ENCODE measurements around the gene TYMS. TPM values are rescaled to one million over a fixed set of nuclear protein-coding genes. Genes with fewer than 3 reads are reported as not detected.

Gene TYMS
- total RNA-seq, 3 donors from 2014 or later: 54.5 to 64.4 (median 58.2) TPM

GRCh38 chr18:658001-658946 lies 821 bp downstream of the TYMS start:
- Mint-ChIP-seq H3K9me3 (peaks cover 3% of the 10 kb centered on the region), H3K36me3 (ENCODE audit: insufficient read depth) (peaks cover 4% of the 10 kb centered on the region), H3K4me3 (peak overlapping the region; percentile 89), H3K27me3 (ENCODE audit: low read depth) (peaks cover 49% of the 10 kb centered on the region), H3K4me1 (ENCODE audit: low read depth) (peaks cover 14% of the 10 kb centered on the region)
- ATAC-seq (peak; percentile 64 to 74), DNase-seq (peak; percentile 16)

- Mint-ChIP-seq H3K4me3 (peak overlapping the region; percentile 89), H3K36me3 (ENCODE audit: insufficient read depth) (peaks cover 4% of the 10 kb centered on the region), H3K4me1 (ENCODE audit: low read depth) (peaks cover 14% of the 10 kb centered on the region), H3K9me3 (peaks cover 3% of the 10 kb centered on the region), H3K27me3 (ENCODE audit: low read depth) (peaks cover 43% of the 10 kb centered on the region)
- DNase-seq: no peak
- ATAC-seq: no peak
Measured at GRCh38 chr18:658947-659533, 1.6 kb downstream of the TYMS start.

- peaks cover 39% of the 10 kb centered on the region for H3K27me3 Mint-ChIP-seq (ENCODE audit: low read depth)
- peaks cover 3% of the 10 kb centered on the region for H3K9me3 Mint-ChIP-seq
- DNase-seq (no peak), ATAC-seq (no peak)
- peak overlapping the region; percentile 89 for H3K4me3 Mint-ChIP-seq
- peaks cover 14% of the 10 kb centered on the region for H3K4me1 Mint-ChIP-seq (ENCODE audit: low read depth)
- H3K36me3 Mint-ChIP-seq (ENCODE audit: insufficient read depth): peaks cover 4% of the 10 kb centered on the region
Measured at GRCh38 chr18:659597-659996, 2.1 kb downstream of the TYMS start.

GRCh38 chr18:662197-662596 lies 4.7 kb downstream of the TYMS start:
- DNase-seq: no peak
- H3K9me3 Mint-ChIP-seq: peaks cover 3% of the 10 kb centered on the region
- peaks cover 4% of the 10 kb centered on the region for H3K36me3 Mint-ChIP-seq (ENCODE audit: insufficient read depth)
- peaks cover 11% of the 10 kb centered on the region for H3K4me1 Mint-ChIP-seq (ENCODE audit: low read depth)
- no peak for ATAC-seq
- peaks cover 19% of the 10 kb centered on the region for H3K27me3 Mint-ChIP-seq (ENCODE audit: low read depth)
- H3K4me3 Mint-ChIP-seq: no peak overlapping the region

GRCh38 chr18:666177-666576 lies 8.7 kb downstream of the TYMS start:
- Mint-ChIP-seq H3K36me3 (ENCODE audit: insufficient read depth) (peaks cover 21% of the 10 kb centered on the region), H3K27me3 (ENCODE audit: low read depth) (no peaks in the 10 kb centered on the region), H3K4me3 (no peak overlapping the region), H3K4me1 (ENCODE audit: low read depth) (no peaks in the 10 kb centered on the region), H3K9me3 (peaks cover 3% of the 10 kb centered on the region)
- DNase-seq (no peak), ATAC-seq (no peak)

GRCh38 chr18:666628-667027 lies 9.2 kb downstream of the TYMS start:
- H3K36me3 Mint-ChIP-seq (ENCODE audit: insufficient read depth): peaks cover 23% of the 10 kb centered on the region
- no peak overlapping the region for H3K4me3 Mint-ChIP-seq
- ATAC-seq: no peak
- no peak for DNase-seq
- H3K27me3 Mint-ChIP-seq (ENCODE audit: low read depth): no peaks in the 10 kb centered on the region
- H3K4me1 Mint-ChIP-seq (ENCODE audit: low read depth): no peaks in the 10 kb centered on the region
- no peaks in the 10 kb centered on the region for H3K9me3 Mint-ChIP-seq

GRCh38 chr18:668260-668659 lies 10.8 kb downstream of the TYMS start:
- H3K4me1 Mint-ChIP-seq (ENCODE audit: low read depth): no peaks in the 10 kb centered on the region
- DNase-seq: no peak
- H3K4me3 Mint-ChIP-seq: no peak overlapping the region
- H3K36me3 Mint-ChIP-seq (ENCODE audit: insufficient read depth): peaks cover 28% of the 10 kb centered on the region
- no peaks in the 10 kb centered on the region for H3K9me3 Mint-ChIP-seq
- H3K27me3 Mint-ChIP-seq (ENCODE audit: low read depth): no peaks in the 10 kb centered on the region
- ATAC-seq: no peak

- Mint-ChIP-seq H3K36me3 (ENCODE audit: insufficient read depth) (peaks cover 28% of the 10 kb centered on the region), H3K4me3 (no peak overlapping the region), H3K27me3 (ENCODE audit: low read depth) (no peaks in the 10 kb centered on the region), H3K4me1 (ENCODE audit: low read depth) (no peaks in the 10 kb centered on the region), H3K9me3 (no peaks in the 10 kb centered on the region)
- DNase-seq (no peak), ATAC-seq (no peak)
Measured at GRCh38 chr18:669077-669476, 11.6 kb downstream of the TYMS start.

GRCh38 chr18:670522-670921 lies 13.1 kb downstream of the TYMS start:
- Mint-ChIP-seq H3K36me3 (ENCODE audit: insufficient read depth) (peaks cover 32% of the 10 kb centered on the region), H3K9me3 (no peaks in the 10 kb centered on the region), H3K27me3 (ENCODE audit: low read depth) (no peaks in the 10 kb centered on the region), H3K4me3 (no peak overlapping the region), H3K4me1 (ENCODE audit: low read depth) (no peaks in the 10 kb centered on the region)
- ATAC-seq (no peak), DNase-seq (no peak)

GRCh38 chr18:671405-671804 lies 14.0 kb downstream of the TYMS start:
- DNase-seq: no peak
- no peak for ATAC-seq
- Mint-ChIP-seq H3K27me3 (ENCODE audit: low read depth) (no peaks in the 10 kb centered on the region), H3K4me3 (no peak overlapping the region), H3K9me3 (no peaks in the 10 kb centered on the region), H3K36me3 (ENCODE audit: insufficient read depth) (peaks cover 36% of the 10 kb centered on the region), H3K4me1 (ENCODE audit: low read depth) (no peaks in the 10 kb centered on the region)

- H3K9me3 Mint-ChIP-seq: no peaks in the 10 kb centered on the region
- no peak for ATAC-seq
- H3K36me3 Mint-ChIP-seq (ENCODE audit: insufficient read depth): peaks cover 46% of the 10 kb centered on the region
- H3K27me3 Mint-ChIP-seq (ENCODE audit: low read depth): no peaks in the 10 kb centered on the region
- no peak for DNase-seq
- H3K4me3 Mint-ChIP-seq: no peak overlapping the region
- no peaks in the 10 kb centered on the region for H3K4me1 Mint-ChIP-seq (ENCODE audit: low read depth)
Measured at GRCh38 chr18:673317-673716, 15.9 kb downstream of the TYMS start.

GRCh38 chr18:673769-674168 lies 16.3 kb downstream of the TYMS start:
- H3K27me3 Mint-ChIP-seq (ENCODE audit: low read depth): no peaks in the 10 kb centered on the region
- no peaks in the 10 kb centered on the region for H3K9me3 Mint-ChIP-seq
- peaks cover 44% of the 10 kb centered on the region for H3K36me3 Mint-ChIP-seq (ENCODE audit: insufficient read depth)
- ATAC-seq (no peak), DNase-seq (no peak)
- no peaks in the 10 kb centered on the region for H3K4me1 Mint-ChIP-seq (ENCODE audit: low read depth)
- H3K4me3 Mint-ChIP-seq: no peak overlapping the region

- ATAC-seq (no peak), DNase-seq (no peak)
- no peaks in the 10 kb centered on the region for H3K27me3 Mint-ChIP-seq (ENCODE audit: low read depth)
- H3K9me3 Mint-ChIP-seq: no peaks in the 10 kb centered on the region
- no peaks in the 10 kb centered on the region for H3K4me1 Mint-ChIP-seq (ENCODE audit: low read depth)
- peaks cover 43% of the 10 kb centered on the region for H3K36me3 Mint-ChIP-seq (ENCODE audit: insufficient read depth)
- H3K4me3 Mint-ChIP-seq: no peak overlapping the region
Measured at GRCh38 chr18:675307-675706, 17.9 kb downstream of the TYMS start.

- peaks cover 36% of the 10 kb centered on the region for H3K36me3 Mint-ChIP-seq (ENCODE audit: insufficient read depth)
- no peak for ATAC-seq
Measured at GRCh38 chr18:676069-676468, 18.6 kb downstream of the TYMS start.

GRCh38 chr18:676736-677135 lies 19.3 kb downstream of the TYMS start:
- ATAC-seq (no peak), DNase-seq (no peak)
- Mint-ChIP-seq H3K4me3 (no peak overlapping the region), H3K9me3 (no peaks in the 10 kb centered on the region), H3K27me3 (ENCODE audit: low read depth) (no peaks in the 10 kb centered on the region), H3K4me1 (ENCODE audit: low read depth) (peaks cover 6% of the 10 kb centered on the region), H3K36me3 (ENCODE audit: insufficient read depth) (peaks cover 35% of the 10 kb centered on the region)

More at GRCh38 chr18:676069-676468, 18.6 kb downstream of the TYMS start:
- DNase-seq: no peak
- Mint-ChIP-seq H3K27me3 (ENCODE audit: low read depth) (no peaks in the 10 kb centered on the region), H3K4me1 (ENCODE audit: low read depth) (peaks cover under 1% of the 10 kb centered on the region), H3K4me3 (no peak overlapping the region), H3K9me3 (no peaks in the 10 kb centered on the region)
